Stomach (tissue), 4 donors: ENCODE data around the gene FAM43A.

Source experiments
- CTCF ChIP-seq, 7 experiments: fragments of 450-650 bp in 4 of 7; fragments of 200-600 bp in 3 of 7; sonication (generic) in 3 of 7; IDR thresholded peaks; one replicate each; pipeline ENCODE4 v1.5.1; 2016 to 2019; ENCODE audit warnings: antibody characterized with exemption in 7 of 7, control low read depth in 2 of 7, mild to moderate bottlenecking in 1 of 7
- POLR2A ChIP-seq, 4 donors: fragments of 450-650 bp; IDR thresholded peaks; one replicate each; pipeline ENCODE4 v1.6.1; 2016; ENCODE audit warnings: antibody characterized with exemption in 4 of 4, control low read depth in 2 of 4, mild to moderate bottlenecking in 1 of 4, moderate library complexity in 1 of 4
- POLR2AphosphoS5 ChIP-seq, 3 donors: sonication (generic); formaldehyde crosslinking; IDR thresholded peaks; one replicate each; pipeline ENCODE4 v1.6.1; 2016; ENCODE audit warnings: antibody characterized with exemption in 3 of 3

DNA sequence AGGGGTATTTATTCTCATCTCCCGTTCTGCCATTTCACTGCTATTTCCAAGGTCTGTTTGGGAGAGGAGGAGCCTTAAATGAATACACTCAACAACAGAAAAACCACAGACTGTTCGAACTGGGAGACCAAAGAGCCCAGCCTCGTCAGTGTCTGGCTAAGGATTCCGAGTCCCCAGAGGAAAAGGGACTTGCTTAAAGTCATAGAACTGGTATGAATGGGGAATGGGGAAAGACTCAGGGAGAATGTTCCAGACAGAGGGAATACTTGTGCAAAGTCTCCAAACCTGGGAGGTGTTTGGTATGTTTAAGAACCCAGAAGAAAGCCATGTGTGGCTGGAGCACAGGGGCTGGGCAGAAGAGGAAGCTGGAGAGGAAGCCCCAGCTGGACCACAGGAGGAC is 46.9 kb downstream of the FAM43A start:
- TF ChIP-seq POLR2A (IDR thresholded peaks at IDR 0.05) = no peak
- TF ChIP-seq CTCF (IDR thresholded peaks at IDR 0.05) = no peak
- TF ChIP-seq POLR2AphosphoS5 (IDR thresholded peaks at IDR 0.05) = no peak
